GM12878 (cell line): Measurements from ENCODE around the gene OSTN. TPM values are rescaled to one million over a fixed set of nuclear protein-coding genes. Genes with fewer than 3 reads are reported as not detected.

Source experiments
- ATAC-seq: fragments of 200-7000 bp; cut with Tn5 transposase; 3 replicates; pipeline ENCODE4 v1.9.1; 2020; ENCODE audit warnings: mild to moderate bottlenecking, moderate library complexity
- BruUV-seq: library from RNA; stranded (reverse); fragments of 400-500 nt; replicated peaks from 2 replicates; lab custom pipeline; 2021; lab: Mats Ljungman, UMichigan
- CTCF ChIA-PET: fragments of 300-600 bp; sonication (Branson Sonifier 250); formaldehyde crosslinking; extraction: SDS; loops from one replicate; lab custom pipeline; 2021; ENCODE audit warnings: inconsistent platforms; lab: Yijun Ruan, JAX
- POLR2A ChIA-PET: fragments of 350-600 bp; formaldehyde crosslinking; extraction: SDS; loops from one replicate; lab custom pipeline; 2021; ENCODE audit warnings: inconsistent platforms; lab: Charles Lee
- RAD21 ChIA-PET: fragments of 300-600 bp; sonication (Branson Sonifier 250); formaldehyde crosslinking; loops from one replicate; lab custom pipeline; 2023; ENCODE audit warnings: antibody characterized with exemption; ENCODE audit not compliant: unreplicated experiment; lab: Charles Lee
- SMC1A ChIA-PET: fragments of 300-600 bp; sonication (Branson Sonifier 250); formaldehyde crosslinking; loops from one replicate; lab custom pipeline; 2023; ENCODE audit not compliant: unreplicated experiment, uncharacterized antibody; lab: Charles Lee
- DNase-seq: peaks from one replicate; pipeline ENCODE4 v3.0.0-alpha.2; 2011; ENCODE audit warnings: low read depth, low spot score
- FAIRE-seq: peaks from 3 replicates; lab custom pipeline; 2011; peaks lifted over from hg19 to GRCh38; lab: Jason Lieb, UNC
- H2AFZ ChIP-seq: 2 replicates; pipeline ENCODE4 v1.6.0; 2011; ENCODE audit warnings: low read depth, low read length, control low read depth; ENCODE audit not compliant: control insufficient read depth
- H3K27ac ChIP-seq: 2 replicates; pipeline ENCODE4 v1.5.1; 2011; ENCODE audit warnings: control low read depth; ENCODE audit not compliant: control insufficient read depth, insufficient read depth
- H3K27me3 ChIP-seq, 2 experiments: replicated peaks in 1 of 2; 2 replicates each; pipeline versions ENCODE4 v1.6.0 to v1.6.1; 2011; ENCODE audit warnings: low read length in 1 of 2; ENCODE audit not compliant: control insufficient read depth in 2 of 2, insufficient read depth in 2 of 2
- H3K36me3 ChIP-seq, 2 experiments: 2 replicates each; pipeline ENCODE4 v1.5.1; 2011; ENCODE audit warnings: low read length in 1 of 2; ENCODE audit not compliant: control insufficient read depth in 2 of 2, insufficient read depth in 2 of 2
- H3K4me1 ChIP-seq: 2 replicates; pipeline ENCODE4 v1.6.1; 2011; ENCODE audit warnings: mild to moderate bottlenecking, low read length, moderate library complexity, mixed read lengths; ENCODE audit not compliant: control insufficient read depth, insufficient read depth
- H3K4me2 ChIP-seq: 2 replicates; pipeline ENCODE4 v1.6.0; 2011; ENCODE audit warnings: control low read depth; ENCODE audit not compliant: control insufficient read depth, insufficient read depth
- H3K4me3 ChIP-seq: fragments of 200-600 bp; sonication (generic); 2 replicates; pipeline ENCODE4 v1.5.1; 2016
- H3K79me2 ChIP-seq: 2 replicates; pipeline ENCODE4 v1.6.0; 2011; ENCODE audit warnings: low read length; ENCODE audit not compliant: control insufficient read depth, insufficient read depth
- H3K9ac ChIP-seq: 2 replicates; pipeline ENCODE4 v1.8.0; 2011; ENCODE audit warnings: low read length, control low read depth, mixed read lengths; ENCODE audit not compliant: control insufficient read depth, insufficient read depth
- H3K9me3 ChIP-seq: replicated peaks from 3 replicates; pipeline ENCODE4 v1.5.1; 2011; ENCODE audit warnings: mild to moderate bottlenecking, low read length; ENCODE audit not compliant: control insufficient read depth, insufficient read depth
- H4K20me1 ChIP-seq: 2 replicates; pipeline ENCODE4 v1.6.0; 2011; ENCODE audit not compliant: control insufficient read depth, insufficient read depth
- CBFB ChIP-seq: IDR thresholded peaks from 2 replicates; pipeline ENCODE4 v1.6.1; 2016; ENCODE audit warnings: antibody characterized with exemption, low read depth
- CBX5 ChIP-seq: sonication (generic); IDR thresholded peaks from 2 replicates; pipeline ENCODE4 v1.6.1; 2016; ENCODE audit warnings: low read depth, moderate library complexity, mild to moderate bottlenecking, inconsistent platforms
- CEBPB ChIP-seq, 2 experiments: fragments of 150-350 bp in 1 of 2; IDR thresholded peaks; 2 replicates each; pipeline ENCODE4 v1.6.1; 2012 to 2014; ENCODE audit warnings: low read depth in 2 of 2, low read length in 2 of 2, borderline replicate concordance in 1 of 2, inconsistent platforms in 1 of 2
- CREB1 ChIP-seq: IDR thresholded peaks from 2 replicates; pipeline ENCODE4 v1.6.1; 2012; ENCODE audit warnings: low read depth, mild to moderate bottlenecking, inconsistent platforms
- ESRRA ChIP-seq: IDR thresholded peaks from 2 replicates; pipeline ENCODE4 v1.6.1; 2012; ENCODE audit warnings: mild to moderate bottlenecking, low read length, improper control_type of control experiment
- NR2C1 ChIP-seq: fragments of 450-650 bp; IDR thresholded peaks from 2 replicates; pipeline ENCODE4 v1.6.1; 2017; ENCODE audit warnings: antibody characterized with exemption, mild to moderate bottlenecking, moderate library complexity
- PAX8 ChIP-seq: fragments of 450-650 bp; IDR thresholded peaks from 2 replicates; pipeline ENCODE4 v1.6.1; 2017; ENCODE audit warnings: mild to moderate bottlenecking, moderate library complexity
- RCOR1 ChIP-seq: conservative IDR thresholded peaks from 2 replicates; pipeline ENCODE4 v1.6.1; 2012; ENCODE audit warnings: low read depth, low read length, improper control_type of control experiment
- SPI1 ChIP-seq: IDR thresholded peaks from 2 replicates; pipeline ENCODE4 v1.6.1; 2011; ENCODE audit warnings: low read depth, mild to moderate bottlenecking, low read length, moderate library complexity, borderline replicate concordance; ENCODE audit not compliant: insufficient read depth
- WGBS: methylation state at CpG from one replicate; pipeline ENCODE4 v1.1.6; 2016; ENCODE audit warnings: low lambda C conversion rate; ENCODE audit not compliant: insufficient replicate concordance, insufficient coverage; ENCODE audit errors: missing lambda C conversion rate; 5-methylcytosine and 5-hydroxymethylcytosine counted together
- in situ Hi-C: fragments of 300-500 bp; cut with MboI; formaldehyde crosslinking; loops from 9 replicates; pipeline ENCODE4 v1.14.3; 2018; ENCODE audit warnings: mixed read lengths
- intact Hi-C: fragments of 100-400 bp; cut with micrococcal nuclease; formaldehyde crosslinking; loops from one replicate; pipeline ENCODE4 v1.14.2; 2022; ENCODE audit not compliant: unreplicated experiment
- polyA plus RNA-seq, 11 experiments: library from polyadenylated mRNA; depleted of rRNA in 4 of 11; unstranded in 6 of 11; stranded (reverse) in 5 of 11; fragments of >200 nt; fragmentation: Nextera tagmentation in 4 of 11; fragmentation: Illumina TruSeq in 1 of 11; extraction: Ambion mirVana in 4 of 11; extraction: Trizol in 1 of 11; gene quantifications; 1 replicate in 1 of 11; 2 replicates in 10 of 11; pipeline versions ENCODE4 v1.2.1 to v1.2.3, GENCODE V29; 2011 to 2016; ENCODE audit warnings: inconsistent platforms in 2 of 11, missing spikeins in 2 of 11, low read depth in 1 of 11
- total RNA-seq, 4 experiments: library from RNA; depleted of rRNA in 3 of 4; stranded (reverse); fragments of >200 nt in 3 of 4; fragmentation: Illumina TruSeq in 1 of 4; extraction: Trizol in 1 of 4; gene quantifications; 2 replicates each; pipeline versions ENCODE4 v1.2.1 to v1.2.3, GENCODE V29; 2013 to 2021
- TF ChIP-seq, protein P1 (sequence below): fragments of 450-650 bp; IDR thresholded peaks from 2 replicates; pipeline ENCODE4 v1.6.1; 2017; ENCODE audit warnings: mild to moderate bottlenecking, moderate library complexity

OSTN gene
- total and polyA plus RNA-seq, 10 of the 15 experiments (the other 5 are each of a cell fraction or from before 2014, with no cell fraction given) = 0.04 to 0.27 (median 0.06) TPM; not detected in 6

- ChIA-PET RAD21 (interaction anchor here (1.1 to 3.3 kb wide), 8 partner anchors 9 to 82 kb away, joined by 3 to 22 read pairs (median 5); no protein-coding TSS in a partner anchor), CTCF (interaction anchor here (0.8 to 1.4 kb wide), 5 partner anchors 9 to 99 kb away, joined by 3 read pairs; no protein-coding TSS in a partner anchor)
- no peak overlapping the region for H3K4me2 ChIP-seq
- in situ Hi-C loops = no loop called here
- no peak for FAIRE-seq
- BruUV-seq = no TSS peak
- TF ChIP-seq CBFB (0 out of 2 replicates have a peak, but pooled peaks have one; percentile 27), CEBPB (IDR thresholded peaks at IDR 0.05; ENCODE audit: borderline replicate concordance in 1 of 2, low read depth in 2 of 2, low read length in 2 of 2) (no peak), SPI1 (peak; percentile 63)
- TF ChIP-seq, all 136 proteins: peak for 2
- no peak overlapping the region for H3K9ac ChIP-seq
- H3K4me3 ChIP-seq = no peak overlapping the region
- no peak for DNase-seq
- intact Hi-C loops = no loop called here
- no peaks in the 10 kb centered on the region for H3K36me3 ChIP-seq
- H3K79me2 ChIP-seq = no peaks in the 10 kb centered on the region
- POLR2A ChIA-PET = interaction anchor here (0.8 to 1.5 kb wide), 4 partner anchors 10 to 108 kb away, joined by 3 to 4 read pairs (median 3); no protein-coding TSS in a partner anchor
- H3K27me3 ChIP-seq = no peaks in the 10 kb centered on the region
- H2AFZ ChIP-seq = no peak overlapping the region
- H3K4me1 ChIP-seq = peaks cover 25% of the 10 kb centered on the region
- SMC1A ChIA-PET = interaction anchor here (0.7 to 4.5 kb wide), 14 partner anchors 8 to 88 kb away, joined by 3 to 45 read pairs (median 5); no protein-coding TSS in a partner anchor
- H4K20me1 ChIP-seq = no peaks in the 10 kb centered on the region
- H3K9me3 ChIP-seq = no peaks in the 10 kb centered on the region
- ATAC-seq = peak; percentile 24
- no peak overlapping the region for H3K27ac ChIP-seq
- 65% methylated on average over 3 of the region's 3 CpGs for WGBS
Measured at GRCh38 chr3:191254098-191254873, 55.2 kb downstream of the OSTN start.

GRCh38 chr3:191255156-191255555, 56.1 kb downstream of the OSTN start:
- Histone ChIP-seq H3K27me3 (no peaks in the 10 kb centered on the region), H3K36me3 (no peaks in the 10 kb centered on the region), H3K9ac (no peak overlapping the region), H2AFZ (no peak overlapping the region), H3K9me3 (no peaks in the 10 kb centered on the region), H3K4me2 (no peak overlapping the region), H4K20me1 (no peaks in the 10 kb centered on the region), H3K27ac (no peak overlapping the region), H3K79me2 (no peaks in the 10 kb centered on the region), H3K4me3 (no peak overlapping the region), H3K4me1 (peaks cover 25% of the 10 kb centered on the region)
- 92% methylated on average over 5 of the region's 5 CpGs for WGBS
- no peak for FAIRE-seq
- ChIA-PET CTCF (interaction anchor here (0.9 kb wide), 1 partner anchor 8 kb away, joined by 3 read pairs; no protein-coding TSS in a partner anchor), SMC1A (interaction anchor here (0.9 to 4.5 kb wide), 6 partner anchors 7 to 73 kb away, joined by 3 to 45 read pairs (median 10); no protein-coding TSS in a partner anchor), POLR2A (interaction anchor here (1.0 kb wide), 1 partner anchor 10 kb away, joined by 3 read pairs; no protein-coding TSS in a partner anchor), RAD21 (interaction anchor here (1.3 to 3.3 kb wide), 5 partner anchors 8 to 100 kb away, joined by 3 to 22 read pairs (median 4); no protein-coding TSS in a partner anchor)
- in situ Hi-C loops = no loop called here
- TF ChIP-seq CREB1 (no peak), ESRRA (no peak), RCOR1 (no peak), PAX8 (no peak), NR2C1 (no peak), CBX5 (no peak)
- TF ChIP-seq, protein P1, sequence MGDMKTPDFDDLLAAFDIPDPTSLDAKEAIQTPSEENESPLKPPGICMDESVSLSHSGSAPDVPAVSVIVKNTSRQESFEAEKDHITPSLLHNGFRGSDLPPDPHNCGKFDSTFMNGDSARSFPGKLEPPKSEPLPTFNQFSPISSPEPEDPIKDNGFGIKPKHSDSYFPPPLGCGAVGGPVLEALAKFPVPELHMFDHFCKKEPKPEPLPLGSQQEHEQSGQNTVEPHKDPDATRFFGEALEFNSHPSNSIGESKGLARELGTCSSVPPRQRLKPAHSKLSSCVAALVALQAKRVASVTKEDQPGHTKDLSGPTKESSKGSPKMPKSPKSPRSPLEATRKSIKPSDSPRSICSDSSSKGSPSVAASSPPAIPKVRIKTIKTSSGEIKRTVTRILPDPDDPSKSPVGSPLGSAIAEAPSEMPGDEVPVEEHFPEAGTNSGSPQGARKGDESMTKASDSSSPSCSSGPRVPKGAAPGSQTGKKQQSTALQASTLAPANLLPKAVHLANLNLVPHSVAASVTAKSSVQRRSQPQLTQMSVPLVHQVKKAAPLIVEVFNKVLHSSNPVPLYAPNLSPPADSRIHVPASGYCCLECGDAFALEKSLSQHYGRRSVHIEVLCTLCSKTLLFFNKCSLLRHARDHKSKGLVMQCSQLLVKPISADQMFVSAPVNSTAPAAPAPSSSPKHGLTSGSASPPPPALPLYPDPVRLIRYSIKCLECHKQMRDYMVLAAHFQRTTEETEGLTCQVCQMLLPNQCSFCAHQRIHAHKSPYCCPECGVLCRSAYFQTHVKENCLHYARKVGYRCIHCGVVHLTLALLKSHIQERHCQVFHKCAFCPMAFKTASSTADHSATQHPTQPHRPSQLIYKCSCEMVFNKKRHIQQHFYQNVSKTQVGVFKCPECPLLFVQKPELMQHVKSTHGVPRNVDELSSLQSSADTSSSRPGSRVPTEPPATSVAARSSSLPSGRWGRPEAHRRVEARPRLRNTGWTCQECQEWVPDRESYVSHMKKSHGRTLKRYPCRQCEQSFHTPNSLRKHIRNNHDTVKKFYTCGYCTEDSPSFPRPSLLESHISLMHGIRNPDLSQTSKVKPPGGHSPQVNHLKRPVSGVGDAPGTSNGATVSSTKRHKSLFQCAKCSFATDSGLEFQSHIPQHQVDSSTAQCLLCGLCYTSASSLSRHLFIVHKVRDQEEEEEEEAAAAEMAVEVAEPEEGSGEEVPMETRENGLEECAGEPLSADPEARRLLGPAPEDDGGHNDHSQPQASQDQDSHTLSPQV = no peak
- intact Hi-C loops = no loop called here
- no TSS peak for BruUV-seq
- no peak for ATAC-seq
- DNase-seq = no peak
